ENCODE measurements around the gene MYOCD. TPM values are rescaled to one million over a fixed set of nuclear protein-coding genes. Genes with fewer than 3 reads are reported as not detected.

MYOCD gene
- total RNA-seq, 1 donor from 2014 or later = 4.5 TPM

DNA sequence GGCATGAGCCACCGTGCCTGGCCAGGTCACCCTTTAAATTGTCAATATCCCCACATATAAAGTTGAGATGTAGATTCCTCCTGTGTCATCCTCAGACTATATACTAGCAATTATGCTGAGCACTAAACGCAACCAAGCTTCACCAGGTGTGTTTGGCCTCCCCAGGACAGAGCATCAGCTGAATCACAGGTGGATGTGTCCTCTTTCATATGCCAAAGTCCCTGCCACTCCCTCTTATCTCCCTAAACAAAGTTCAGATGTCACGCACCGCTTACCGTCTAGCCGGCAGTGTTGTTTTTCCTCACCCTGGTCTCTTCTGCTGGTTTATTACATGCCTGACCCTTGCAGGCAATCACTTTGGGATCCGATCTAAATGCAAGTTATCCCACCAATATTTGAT is 79.8 kb downstream of the MYOCD start:
- no peak for DNase-seq (ENCODE audit: low spot score)

DNA sequence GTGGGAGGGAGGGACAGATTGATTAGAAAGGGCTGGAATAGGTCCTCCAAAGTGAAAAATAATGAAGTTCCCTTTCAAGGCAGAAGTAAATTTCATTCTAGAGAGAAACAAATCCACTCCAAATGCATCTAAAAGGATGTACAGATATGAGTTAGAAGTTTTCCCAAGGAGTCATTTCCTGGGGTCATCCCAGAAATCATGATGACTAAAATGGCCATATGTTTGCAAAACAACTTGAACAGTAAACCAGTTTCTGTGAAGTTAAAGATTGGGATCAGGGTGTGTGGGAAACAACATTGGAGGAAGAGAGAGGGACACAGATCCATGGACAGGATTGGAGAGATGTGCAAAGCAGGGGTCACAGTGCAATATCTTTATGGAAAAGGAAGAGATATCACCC is 91.1 kb downstream of the MYOCD start:
- DNase-seq (ENCODE audit: low spot score) = no peak

DNA sequence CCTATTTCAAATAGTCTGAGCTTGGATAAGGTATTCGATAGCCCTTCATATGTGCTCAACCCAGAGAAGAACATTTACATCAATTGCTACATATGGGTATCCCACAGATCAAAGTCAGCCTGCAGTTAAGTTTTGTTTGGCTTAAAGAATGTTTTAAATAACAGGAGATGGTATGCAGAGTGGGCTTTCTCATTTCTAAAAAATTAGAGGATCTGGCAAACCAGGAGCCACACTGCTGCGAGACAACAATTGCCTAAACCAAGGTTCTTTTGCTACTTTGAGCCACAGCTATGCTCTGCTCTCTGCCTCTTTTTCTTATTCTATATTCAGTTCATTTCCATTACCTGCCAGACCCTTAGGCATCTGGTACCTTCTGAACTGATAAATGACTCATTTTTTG is 93.4 kb downstream of the MYOCD start:
- DNase-seq (ENCODE audit: low spot score) = no peak

DNA sequence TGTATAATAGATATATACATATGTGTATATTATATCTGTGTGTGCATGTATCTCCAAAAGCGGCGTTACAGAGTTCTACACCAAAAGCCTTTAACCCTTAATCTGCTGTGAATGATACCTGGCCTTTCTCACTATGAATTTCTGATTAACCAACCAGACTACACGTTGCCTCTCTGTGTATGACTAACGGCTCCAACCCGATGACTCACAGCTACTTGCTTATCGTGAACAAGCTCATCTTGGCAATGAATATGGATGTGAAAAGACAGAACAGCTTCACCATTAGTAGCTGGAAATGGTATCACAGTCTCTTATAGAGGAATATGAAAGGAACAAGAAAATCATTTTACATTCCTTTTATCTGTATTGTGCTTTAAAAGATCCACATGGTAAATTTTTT is 99.9 kb downstream of the MYOCD start:
- DNase-seq (ENCODE audit: low spot score) = no peak

DNA sequence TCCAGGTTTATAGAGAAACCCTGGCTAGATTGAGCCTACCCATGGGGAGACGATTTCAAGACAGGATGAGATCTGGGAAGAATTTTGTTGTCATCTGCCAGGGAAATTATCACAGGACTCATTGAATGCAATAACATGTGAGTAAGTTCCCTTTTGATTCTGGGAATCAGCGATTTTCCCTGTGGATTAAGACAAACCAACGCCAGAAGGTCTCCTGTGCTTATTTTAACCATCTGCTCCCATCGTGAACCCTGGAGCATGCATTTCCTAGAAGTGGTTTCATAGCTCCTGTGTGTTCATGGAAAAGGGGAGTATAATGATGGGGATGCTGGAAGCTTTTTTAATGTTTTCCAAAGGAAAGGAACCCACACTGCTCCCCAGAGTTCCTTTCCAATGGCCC is 102.6 kb downstream of the MYOCD start:
- no peak for DNase-seq (ENCODE audit: low spot score)

DNA sequence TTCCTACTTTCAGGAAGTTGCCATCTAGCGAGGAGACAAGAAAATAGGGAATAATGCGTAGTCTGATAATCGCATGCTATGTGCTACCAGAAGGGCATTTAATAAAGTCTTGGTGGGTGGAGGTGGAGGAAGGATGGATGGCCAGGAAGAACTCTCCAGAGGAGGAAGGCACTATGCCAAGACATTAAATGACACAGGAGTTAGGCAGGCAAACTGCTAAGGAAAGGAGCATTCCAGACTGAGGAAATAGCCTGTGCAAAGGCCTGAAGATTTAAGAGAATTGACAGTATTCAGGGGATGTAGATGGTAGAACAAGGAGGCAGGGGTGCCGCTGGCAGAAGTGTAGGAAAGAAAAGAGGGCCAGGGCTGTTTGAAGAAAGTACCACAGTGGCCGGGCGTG is 104.3 kb downstream of the MYOCD start:
- DNase-seq (ENCODE audit: low spot score) = no peak

DNA sequence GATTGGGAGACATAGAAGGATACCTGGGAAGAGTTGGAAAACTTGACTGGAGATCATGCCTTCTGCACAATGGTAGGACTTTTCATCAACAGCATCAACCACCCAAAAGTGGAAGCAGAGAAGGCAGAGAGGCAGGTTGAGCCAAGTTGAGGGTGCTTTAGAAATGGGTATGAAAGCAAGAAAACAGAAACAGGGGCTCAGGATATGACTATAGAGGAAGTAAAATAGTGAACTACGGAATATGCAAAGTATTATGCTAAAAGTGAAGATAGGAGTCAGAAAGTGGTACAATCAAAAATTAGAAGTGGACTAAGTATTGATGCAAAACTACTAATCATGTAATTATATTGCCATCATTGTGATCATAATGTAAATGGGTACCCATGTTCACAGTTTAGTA is 107.5 kb downstream of the MYOCD start:
- no peak for DNase-seq (ENCODE audit: low spot score)

DNA sequence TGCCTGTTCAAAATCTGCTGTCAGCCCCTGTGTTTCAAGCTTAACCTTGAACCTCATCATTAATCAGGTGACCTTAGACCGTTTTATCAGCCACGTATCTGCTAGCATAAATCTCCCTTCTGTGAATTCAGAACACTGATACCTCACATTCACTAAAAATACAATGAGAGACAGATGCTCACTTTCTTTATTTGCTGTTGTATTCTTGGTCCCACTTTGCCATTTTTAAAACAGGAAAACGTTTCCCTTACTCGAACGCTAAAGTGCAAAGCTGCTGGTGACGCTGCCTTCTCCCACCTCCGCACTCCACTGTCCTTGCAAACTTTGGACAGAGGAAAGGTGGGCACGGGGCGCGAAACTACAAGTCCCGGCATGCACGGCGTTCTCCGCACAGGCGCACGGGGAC is 123.4 kb downstream of the MYOCD start:
- DNase-seq (ENCODE audit: low spot score) = no peak

DNA sequence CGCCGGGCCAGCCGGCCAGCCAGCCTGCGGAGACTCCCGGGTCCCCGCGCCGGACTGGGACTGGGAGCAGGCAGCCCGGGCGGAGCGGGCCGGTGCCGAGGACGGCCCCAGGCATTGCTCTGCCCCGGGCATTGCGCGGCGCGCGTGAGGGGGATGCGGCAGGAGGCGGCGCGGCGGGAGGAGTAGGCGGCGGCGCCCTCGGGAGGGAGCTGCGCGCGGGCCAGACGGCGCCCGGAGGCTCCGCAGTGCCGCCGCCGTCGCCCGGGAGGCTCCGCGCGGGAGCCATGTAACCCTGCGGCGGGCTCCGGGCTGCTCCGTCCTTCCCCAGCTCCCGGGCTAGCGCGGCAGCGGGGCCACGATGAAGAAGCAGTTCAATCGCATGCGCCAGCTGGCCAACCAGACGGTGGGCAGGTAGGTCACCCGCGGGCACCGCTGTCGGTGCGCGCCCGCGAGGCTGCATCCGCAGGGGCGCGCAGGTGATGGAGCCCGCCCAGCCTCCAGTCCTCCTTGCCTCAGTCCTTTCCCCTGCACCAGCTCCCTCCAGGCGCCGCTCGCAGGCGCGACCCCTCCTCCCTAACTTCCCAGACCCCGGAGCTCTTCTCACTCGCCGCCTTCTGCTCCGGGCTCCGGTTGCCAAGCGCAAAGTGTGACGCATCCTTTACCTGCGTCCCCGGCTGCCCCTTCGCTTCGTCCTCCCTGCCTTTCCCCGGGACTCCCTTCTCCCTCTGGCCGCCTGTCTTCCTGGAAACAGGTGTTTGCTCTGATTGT is 124.0 kb downstream of the MYOCD start, which contains the start of gene ARHGAP44:
Gene ARHGAP44, plus strand, starts transcription at position 18 of the 768 bp plus-strand sequence. Its CDS starts 341 bp downstream, at position 359.
- DNase-seq (ENCODE audit: low spot score) = peak; percentile 91

DNA sequence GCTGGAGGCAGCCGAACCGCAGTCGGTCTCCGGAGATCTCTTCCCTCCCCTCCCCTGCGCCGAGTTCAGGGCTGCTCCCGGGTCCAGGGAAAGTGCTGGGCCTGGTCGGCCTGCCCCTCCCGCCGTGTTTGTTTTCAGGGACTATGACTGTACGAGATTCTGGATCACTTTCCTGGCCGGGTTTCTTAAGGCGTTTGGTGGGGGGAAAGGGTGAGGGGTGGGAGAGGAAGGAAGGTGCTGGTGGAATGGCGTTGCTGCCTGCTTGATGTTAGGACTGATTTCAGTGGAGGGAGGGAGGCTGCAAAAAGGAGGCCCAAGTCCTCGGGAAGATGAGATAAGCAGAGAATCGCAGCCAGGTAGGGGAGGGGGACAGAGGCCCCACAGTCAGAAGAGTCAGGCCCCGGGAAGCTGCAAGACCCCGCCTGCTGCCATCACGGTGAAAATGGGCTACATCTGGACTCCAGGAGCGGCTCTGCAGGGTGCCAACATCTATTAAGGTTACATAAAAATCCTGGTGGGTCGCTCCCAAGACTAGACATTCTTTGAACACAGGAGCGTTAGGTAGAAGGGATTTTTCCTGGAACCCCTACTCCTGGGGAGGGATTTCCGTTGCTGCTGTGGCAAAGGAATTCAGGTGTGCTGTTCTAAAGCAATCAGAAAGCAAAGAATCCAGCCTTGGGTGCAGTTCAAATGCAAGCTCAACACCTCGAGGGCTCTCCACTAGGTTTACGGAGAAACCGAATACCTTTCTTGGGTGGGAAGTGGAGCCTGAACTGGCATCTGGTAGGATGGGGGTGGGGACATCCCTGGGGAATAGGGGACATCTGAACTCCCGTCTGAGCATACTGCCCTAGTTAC is 124.8 kb downstream of the MYOCD start:
- DNase-seq (ENCODE audit: low spot score) = no peak

DNA sequence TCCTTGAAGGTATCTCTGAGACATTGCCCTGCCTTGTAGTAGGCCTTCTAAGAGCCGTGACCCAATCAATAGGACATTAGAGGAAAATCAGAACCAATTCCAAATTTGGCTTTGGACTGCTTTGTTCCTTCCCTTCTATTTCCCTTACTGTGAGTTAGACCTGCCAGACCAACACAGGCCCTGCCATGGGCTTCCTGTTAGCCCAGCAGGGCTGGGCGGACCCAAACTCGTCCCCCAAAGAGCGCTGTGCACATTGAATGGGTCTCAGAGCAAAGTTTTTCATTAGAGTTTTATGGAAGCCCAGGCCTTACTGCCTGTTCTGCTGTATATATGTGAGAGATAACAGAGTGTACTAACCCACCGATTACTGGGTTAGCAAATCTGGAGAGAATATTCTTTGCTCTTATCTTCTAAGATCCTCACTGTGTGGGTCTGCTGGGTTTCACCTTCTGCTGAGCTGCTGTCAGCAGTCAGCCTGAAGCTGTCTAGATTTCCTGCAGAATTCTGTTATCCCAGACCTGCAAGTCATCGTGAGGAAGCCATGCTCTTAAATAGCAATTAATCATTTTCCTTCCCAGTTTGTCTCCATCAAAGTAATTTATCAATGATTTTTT is 129.3 kb downstream of the MYOCD start:
- DNase-seq (ENCODE audit: low spot score) = no peak

DNA sequence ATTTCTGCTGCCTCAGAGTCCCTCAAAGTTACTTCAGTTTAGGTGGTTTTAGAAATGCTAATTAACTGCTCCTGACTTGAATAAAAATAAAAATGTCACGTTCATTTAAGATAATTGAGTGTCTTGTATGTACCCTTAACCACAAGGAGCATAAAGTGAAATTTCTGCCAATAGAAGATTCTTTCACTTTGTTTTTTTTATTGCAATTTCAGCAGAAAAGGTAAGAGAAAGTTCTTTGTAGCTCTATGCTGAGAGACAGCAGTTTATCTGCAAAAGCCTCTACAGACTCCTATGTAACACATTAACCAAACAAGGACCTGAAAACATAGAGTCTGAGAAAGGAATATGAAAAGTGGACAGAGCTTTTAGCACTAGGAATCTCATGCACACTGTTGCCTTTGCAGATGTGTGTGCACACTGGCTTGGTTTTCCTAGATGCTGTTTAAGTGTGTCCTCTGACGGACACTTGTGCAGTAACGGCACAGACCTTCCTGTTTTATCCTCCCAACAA is 135.2 kb downstream of the MYOCD start:
- DNase-seq (ENCODE audit: low spot score) = no peak

DNA sequence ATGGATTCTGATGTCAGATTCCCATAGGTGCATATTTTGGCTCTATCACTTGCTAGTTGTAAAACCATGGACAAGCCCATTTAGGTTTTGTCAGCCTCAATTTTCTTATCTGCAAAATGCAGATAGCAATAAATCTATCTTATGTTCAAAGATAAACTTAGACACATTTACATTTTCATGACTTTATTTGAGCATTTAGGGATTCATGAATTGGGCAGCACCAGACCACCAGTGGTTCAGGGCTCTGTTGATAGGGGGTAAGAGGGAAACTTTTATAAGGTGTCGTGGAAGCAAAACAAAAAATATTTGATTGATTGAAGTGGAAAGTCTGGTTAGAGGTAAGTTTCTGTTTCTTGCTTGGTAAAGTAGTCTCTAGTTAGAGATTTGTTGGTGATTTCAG is 140.9 kb downstream of the MYOCD start:
- DNase-seq (ENCODE audit: low spot score) = no peak

DNA sequence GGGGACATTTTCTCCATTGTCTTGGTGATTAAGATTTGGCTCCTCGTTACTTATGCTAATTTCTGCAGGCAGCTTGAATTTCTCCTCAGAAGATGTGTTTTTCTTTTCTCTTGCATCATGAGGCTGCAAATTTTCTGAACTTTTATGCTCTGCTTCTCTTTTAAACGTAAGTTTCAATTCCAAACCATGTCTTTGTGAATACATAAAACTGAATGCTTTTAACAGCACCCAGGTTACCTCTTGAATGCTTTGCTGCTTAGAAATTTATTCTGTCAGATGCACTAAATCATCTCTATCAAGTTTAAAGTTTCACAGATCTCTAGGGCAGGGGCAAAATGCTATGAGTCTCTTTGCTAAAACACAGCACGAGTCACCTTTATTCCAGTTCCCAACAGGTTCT is 143.0 kb downstream of the MYOCD start:
- DNase-seq (ENCODE audit: low spot score) = no peak

DNA sequence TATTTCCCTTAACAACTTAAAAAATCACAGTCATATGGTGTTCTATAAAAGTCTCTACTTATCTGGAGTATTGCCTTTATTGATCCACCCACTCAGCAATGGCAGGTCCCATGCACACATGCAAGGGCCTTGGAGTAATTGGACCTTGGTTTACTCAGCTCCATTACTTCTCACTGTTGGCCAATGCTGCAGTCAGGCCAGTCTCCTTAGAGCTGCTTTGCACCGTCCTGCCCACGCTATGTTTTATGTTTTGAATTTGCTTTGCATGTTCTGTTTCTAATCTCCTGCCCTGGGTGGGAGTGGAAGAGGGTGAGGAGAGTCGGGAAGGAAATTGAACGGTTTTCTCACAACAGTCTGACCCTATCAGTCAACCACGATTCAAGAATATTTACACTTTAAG is 147.2 kb downstream of the MYOCD start:
- no peak for DNase-seq (ENCODE audit: low spot score)

DNA sequence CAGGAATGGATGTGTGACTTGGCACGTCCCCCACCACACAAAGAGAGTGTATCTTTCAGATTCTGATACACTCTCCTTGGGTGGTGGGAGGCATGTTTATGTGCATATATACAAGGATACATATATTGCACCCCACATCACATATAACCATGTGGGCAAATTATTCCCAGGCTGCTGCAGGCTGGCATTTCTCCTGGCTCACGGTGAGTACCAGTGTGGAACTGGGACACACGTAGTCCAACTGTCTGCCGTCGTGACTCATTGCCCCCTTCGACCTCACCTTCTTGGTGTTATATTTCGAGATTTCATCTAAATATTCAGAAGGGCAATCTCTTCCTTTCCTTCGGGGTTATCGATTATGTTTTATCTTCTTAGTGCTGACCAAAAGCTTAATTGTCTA is 148.0 kb downstream of the MYOCD start:
- DNase-seq (ENCODE audit: low spot score) = no peak

DNA sequence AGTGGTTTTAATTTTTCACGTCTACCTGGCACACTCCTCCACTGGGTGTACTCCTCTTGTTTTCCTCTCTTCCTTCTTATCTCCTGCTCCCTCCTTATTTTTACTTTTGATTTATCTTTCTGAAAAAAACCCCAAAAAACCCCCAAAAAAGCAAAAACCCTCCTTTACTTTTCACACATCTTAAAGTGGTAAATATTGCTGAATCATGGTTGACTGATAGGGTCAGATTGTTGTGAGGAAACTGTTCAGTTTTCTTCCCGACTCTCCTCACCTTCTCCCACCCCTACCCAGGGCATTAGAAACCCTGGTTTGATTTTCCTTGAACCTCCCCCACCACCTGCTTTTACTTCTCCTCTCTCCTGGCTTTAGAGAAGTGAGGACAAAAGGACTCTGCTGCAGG is 149.0 kb downstream of the MYOCD start:
- DNase-seq (ENCODE audit: low spot score) = no peak

DNA sequence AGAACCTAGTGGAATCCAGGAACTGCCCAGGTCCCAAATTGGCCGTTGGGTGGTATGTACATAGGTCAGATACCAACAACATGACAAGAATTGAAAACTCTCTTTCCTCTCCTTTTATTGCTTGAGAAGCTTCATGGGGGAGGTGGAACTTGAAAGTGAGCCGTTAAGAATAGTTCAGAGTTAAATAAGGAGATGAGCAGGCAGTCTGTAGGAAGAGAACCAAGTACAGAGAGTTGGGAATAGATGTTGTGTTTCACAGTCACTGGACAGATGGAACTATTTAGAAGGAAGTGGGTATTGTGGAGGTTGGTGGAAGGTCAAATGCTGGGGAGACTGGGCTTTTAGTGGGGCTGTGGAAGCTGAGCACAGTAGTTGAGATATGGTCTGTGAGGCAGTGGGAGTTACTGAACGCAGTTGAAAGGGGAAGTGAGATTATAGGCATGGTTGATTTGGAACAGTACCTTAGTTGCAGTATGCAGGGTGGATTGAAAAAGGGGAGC is 150.0 kb downstream of the MYOCD start:
- no peak for DNase-seq (ENCODE audit: low spot score)

Data from mesenteric fat pad (tissue), 1 donor.